Vagina (tissue), 2 donors: Measurements from ENCODE around the gene TBC1D30. TPM values are rescaled to one million over a fixed set of nuclear protein-coding genes. Genes with fewer than 3 reads are reported as not detected.

Source experiments
- DNase-seq, 2 donors: peaks; one replicate each; pipeline ENCODE4 v3.0.0-alpha.2; 2017; ENCODE audit errors: extremely low spot score in 2 of 2
- H3K27ac ChIP-seq: fragments of 200-600 bp; sonication (generic); one replicate; pipeline ENCODE4 v1.5.1; 2019
- H3K27me3 ChIP-seq: fragments of 200-600 bp; sonication (generic); one replicate; pipeline ENCODE4 v1.5.1; 2019
- H3K36me3 ChIP-seq, 2 donors: fragments of 200-600 bp; sonication (generic); one replicate each; pipeline ENCODE4 v1.5.1; 2017 to 2019
- H3K4me1 ChIP-seq: fragments of 200-600 bp; sonication (generic); one replicate; pipeline ENCODE4 v1.5.1; 2019
- H3K4me3 ChIP-seq, 2 donors: fragments of 200-600 bp; sonication (generic); 1 replicate in 1 of 2; 2 replicates in 1 of 2; pipeline ENCODE4 v1.5.1; 2016 to 2019
- H3K9me3 ChIP-seq: fragments of 200-600 bp; sonication (generic); one replicate; pipeline ENCODE4 v1.5.1; 2019
- CTCF ChIP-seq, 3 experiments: fragments of 450-650 bp in 2 of 3; fragments of 200-600 bp in 1 of 3; sonication (generic) in 1 of 3; IDR thresholded peaks; one replicate each; pipeline ENCODE4 v1.5.1; 2017 to 2019; ENCODE audit warnings: antibody characterized with exemption in 3 of 3, mild to moderate bottlenecking in 2 of 3, moderate library complexity in 2 of 3
- POLR2A ChIP-seq, 2 donors: fragments of 450-650 bp; IDR thresholded peaks; one replicate each; pipeline ENCODE4 v1.6.1; 2017; ENCODE audit warnings: antibody characterized with exemption in 2 of 2, mild to moderate bottlenecking in 2 of 2, moderate library complexity in 2 of 2
- POLR2AphosphoS5 ChIP-seq, 2 donors: sonication (generic); formaldehyde crosslinking; IDR thresholded peaks; one replicate each; pipeline ENCODE4 v1.9.0; 2017; ENCODE audit warnings: antibody characterized with exemption in 2 of 2, mild to moderate bottlenecking in 2 of 2, low read depth in 1 of 2; ENCODE audit not compliant: insufficient read depth in 1 of 2
- intact Hi-C: fragments of 100-400 bp; cut with DNase I; formaldehyde crosslinking; loops from one replicate; pipeline ENCODE4 v1.15.1; 2023
- total RNA-seq: library from RNA; depleted of rRNA; stranded (reverse); fragments of >200 nt; gene quantifications from one replicate; pipeline ENCODE4 v1.2.3, GENCODE V29; 2016

Gene TBC1D30
- total RNA-seq, 1 donor from 2014 or later: 3.9 TPM

- no peaks in the 10 kb centered on the region for H3K9me3 ChIP-seq
- H3K4me1 ChIP-seq: no peaks in the 10 kb centered on the region
- no peaks in the 10 kb centered on the region for H3K36me3 ChIP-seq
- intact Hi-C loops: no loop called here
- TF ChIP-seq CTCF (IDR thresholded peaks at IDR 0.05) (no peak), POLR2AphosphoS5 (IDR thresholded peaks at IDR 0.05; ENCODE audit: insufficient read depth in 1 of 2, low read depth in 1 of 2) (no peak), POLR2A (IDR thresholded peaks at IDR 0.05) (no peak)
- no peak for DNase-seq
- no peaks in the 10 kb centered on the region for H3K27me3 ChIP-seq
- no peak overlapping the region for H3K27ac ChIP-seq
- H3K4me3 ChIP-seq: no peak overlapping the region
Measured at GRCh38 chr12:64915242-64915641, 90.8 kb downstream of the TBC1D30 start.

- H3K27me3 ChIP-seq: no peaks in the 10 kb centered on the region
- no peak overlapping the region for H3K4me3 ChIP-seq
- H3K9me3 ChIP-seq: no peaks in the 10 kb centered on the region
- intact Hi-C loops: no loop called here
- H3K36me3 ChIP-seq: no peaks in the 10 kb centered on the region
- no peaks in the 10 kb centered on the region for H3K4me1 ChIP-seq
- DNase-seq: no peak
- no peak for TF ChIP-seq POLR2A (IDR thresholded peaks at IDR 0.05)
- no peak for TF ChIP-seq POLR2AphosphoS5 (IDR thresholded peaks at IDR 0.05; ENCODE audit: insufficient read depth in 1 of 2, low read depth in 1 of 2)
- TF ChIP-seq CTCF (IDR thresholded peaks at IDR 0.05): no peak
- H3K27ac ChIP-seq: no peak overlapping the region
Measured at GRCh38 chr12:64916411-64917261, 92.2 kb downstream of the TBC1D30 start.

GRCh38 chr12:64918344-64918743 is 93.9 kb downstream of the TBC1D30 start:
- TF ChIP-seq POLR2AphosphoS5 (IDR thresholded peaks at IDR 0.05; ENCODE audit: insufficient read depth in 1 of 2, low read depth in 1 of 2): no peak
- TF ChIP-seq POLR2A (IDR thresholded peaks at IDR 0.05): no peak
- TF ChIP-seq CTCF (IDR thresholded peaks at IDR 0.05): no peak
- Histone ChIP-seq H3K36me3 (no peaks in the 10 kb centered on the region), H3K4me3 (no peak overlapping the region)

GRCh38 chr12:64918801-64919200 is 94.4 kb downstream of the TBC1D30 start:
- no peak overlapping the region for H3K27ac ChIP-seq
- TF ChIP-seq POLR2AphosphoS5 (IDR thresholded peaks at IDR 0.05; ENCODE audit: insufficient read depth in 1 of 2, low read depth in 1 of 2) (no peak), CTCF (IDR thresholded peaks at IDR 0.05) (no peak), POLR2A (IDR thresholded peaks at IDR 0.05) (no peak)
- no peaks in the 10 kb centered on the region for H3K27me3 ChIP-seq
- DNase-seq: no peak
- intact Hi-C loops: no loop called here
- H3K4me3 ChIP-seq: no peak overlapping the region
- H3K36me3 ChIP-seq: no peaks in the 10 kb centered on the region
- H3K9me3 ChIP-seq: no peaks in the 10 kb centered on the region
- no peaks in the 10 kb centered on the region for H3K4me1 ChIP-seq

More at GRCh38 chr12:64918344-64918743, 93.9 kb downstream of the TBC1D30 start:
- no peaks in the 10 kb centered on the region for H3K4me1 ChIP-seq
- DNase-seq: no peak
- H3K27ac ChIP-seq: no peak overlapping the region
- no peaks in the 10 kb centered on the region for H3K27me3 ChIP-seq
- no peaks in the 10 kb centered on the region for H3K9me3 ChIP-seq
- intact Hi-C loops: no loop called here

GRCh38 chr12:64922853-64923252 is 98.4 kb downstream of the TBC1D30 start:
- no peaks in the 10 kb centered on the region for H3K4me1 ChIP-seq
- no peak for DNase-seq
- H3K27ac ChIP-seq: no peak overlapping the region
- intact Hi-C loops: no loop called here
- H3K27me3 ChIP-seq: no peaks in the 10 kb centered on the region
- no peaks in the 10 kb centered on the region for H3K36me3 ChIP-seq
- no peaks in the 10 kb centered on the region for H3K9me3 ChIP-seq
- H3K4me3 ChIP-seq: no peak overlapping the region
- no peak for TF ChIP-seq POLR2AphosphoS5 (IDR thresholded peaks at IDR 0.05; ENCODE audit: insufficient read depth in 1 of 2, low read depth in 1 of 2)
- no peak for TF ChIP-seq CTCF (IDR thresholded peaks at IDR 0.05)
- TF ChIP-seq POLR2A (IDR thresholded peaks at IDR 0.05): no peak
